Subcutaneous abdominal adipose tissue (tissue), 5 donors: ENCODE results near the gene SPDYC.

Source experiments
- H3K27ac ChIP-seq: one replicate; pipeline ENCODE4 v1.7.0; 2013; ENCODE audit warnings: low read depth, mild to moderate bottlenecking, inconsistent platforms, low read length, moderate library complexity
- H3K27me3 ChIP-seq, 5 donors: one replicate each; pipeline ENCODE4 v1.7.0; 2013; ENCODE audit warnings: low read length in 5 of 5, inconsistent platforms in 1 of 5; ENCODE audit not compliant: control insufficient read depth in 5 of 5, insufficient read depth in 4 of 5
- H3K36me3 ChIP-seq, 5 donors: one replicate each; pipeline ENCODE4 v1.7.0; 2013; ENCODE audit warnings: low read length in 5 of 5; ENCODE audit not compliant: control insufficient read depth in 5 of 5, insufficient read depth in 5 of 5
- H3K4me1 ChIP-seq, 5 donors: one replicate each; pipeline ENCODE4 v1.7.0; 2013; ENCODE audit warnings: low read length in 5 of 5, mild to moderate bottlenecking in 3 of 5, moderate library complexity in 1 of 5; ENCODE audit not compliant: control insufficient read depth in 5 of 5, insufficient read depth in 5 of 5
- H3K4me3 ChIP-seq, 5 donors: one replicate each; pipeline ENCODE4 v1.7.0; 2013; ENCODE audit warnings: low read length in 5 of 5, low read depth in 1 of 5
- H3K9ac ChIP-seq, 5 donors: one replicate each; pipeline ENCODE4 v1.7.0; 2013; ENCODE audit warnings: low read length in 5 of 5, mild to moderate bottlenecking in 4 of 5, moderate library complexity in 3 of 5
- H3K9me3 ChIP-seq, 5 donors: one replicate each; pipeline ENCODE4 v1.7.0; 2013; ENCODE audit warnings: low read length in 5 of 5; ENCODE audit not compliant: control insufficient read depth in 5 of 5
- donor health status: healthy.
- donor health status: healthy.
- donor health status: healthy.
- donor health status: healthy.
- donor health status: healthy.

The SPDYC gene

GRCh38 chr11:65170058-65170534, at the start of gene SPDYC:
Gene SPDYC (plus strand): TSS chr11:65170233. CDS start chr11:65171358, 1,125 bp downstream.
- H3K36me3 ChIP-seq = no peaks in the 10 kb centered on the region
- H3K27me3 ChIP-seq = no peaks in the 10 kb centered on the region
- no peak within 1 kb of the TSS for H3K4me3 ChIP-seq
- no peak within 1 kb of the TSS for H3K9ac ChIP-seq
- H3K4me1 ChIP-seq = peaks cover 0 to 10% (median 3%) of the 10 kb centered on the region in 5 donors
- no peak within 1 kb of the TSS for H3K27ac ChIP-seq
- no peaks in the 10 kb centered on the region for H3K9me3 ChIP-seq

DNA sequence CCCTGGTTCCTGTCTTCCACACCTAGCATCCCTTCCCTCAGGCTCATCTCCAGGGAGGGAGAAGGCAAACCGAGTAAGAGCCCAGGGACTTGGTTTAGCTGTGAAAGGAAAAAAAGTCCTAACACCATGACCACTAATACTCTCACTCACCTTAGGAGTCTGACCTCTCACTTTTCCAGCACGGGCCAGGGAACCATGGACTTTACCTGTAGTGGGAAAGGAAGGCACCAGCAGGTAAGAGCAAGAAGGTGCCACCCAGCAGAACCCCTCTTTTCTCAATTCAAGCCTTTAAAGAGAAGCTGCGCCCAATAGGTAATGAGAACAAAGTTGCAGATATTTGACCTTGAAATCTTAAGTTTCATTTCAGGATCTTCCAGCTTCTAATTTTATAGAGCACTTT, 49.2 kb upstream of the SPDYC start:
- peak overlapping the region; percentile 83 to 99 (median 98) for H3K4me3 ChIP-seq
- no peaks in the 10 kb centered on the region for H3K27me3 ChIP-seq
- peaks cover 0 to 44% (median 40%) of the 10 kb centered on the region in 5 donors for H3K36me3 ChIP-seq
- H3K27ac ChIP-seq = peak overlapping the region; percentile 79
- no peaks in the 10 kb centered on the region for H3K9me3 ChIP-seq
- H3K4me1 ChIP-seq = peaks cover 6 to 40% (median 39%) of the 10 kb centered on the region in 5 donors
- H3K9ac ChIP-seq = peak overlapping the region in 4 of 5 donors; percentile 87 to 94 (median 90)

GRCh38 chr11:65121447-65121864, 48.6 kb upstream of the SPDYC start:
- Histone ChIP-seq H3K27me3 (no peaks in the 10 kb centered on the region), H3K27ac (peak overlapping the region; percentile 79), H3K36me3 (peaks cover 0 to 47% (median 41%) of the 10 kb centered on the region in 5 donors), H3K4me1 (peaks cover 6 to 34% (median 33%) of the 10 kb centered on the region in 5 donors), H3K9me3 (no peaks in the 10 kb centered on the region), H3K4me3 (peak overlapping the region; percentile 83 to 99 (median 98)), H3K9ac (peak overlapping the region; percentile 87 to 97 (median 92))

DNA sequence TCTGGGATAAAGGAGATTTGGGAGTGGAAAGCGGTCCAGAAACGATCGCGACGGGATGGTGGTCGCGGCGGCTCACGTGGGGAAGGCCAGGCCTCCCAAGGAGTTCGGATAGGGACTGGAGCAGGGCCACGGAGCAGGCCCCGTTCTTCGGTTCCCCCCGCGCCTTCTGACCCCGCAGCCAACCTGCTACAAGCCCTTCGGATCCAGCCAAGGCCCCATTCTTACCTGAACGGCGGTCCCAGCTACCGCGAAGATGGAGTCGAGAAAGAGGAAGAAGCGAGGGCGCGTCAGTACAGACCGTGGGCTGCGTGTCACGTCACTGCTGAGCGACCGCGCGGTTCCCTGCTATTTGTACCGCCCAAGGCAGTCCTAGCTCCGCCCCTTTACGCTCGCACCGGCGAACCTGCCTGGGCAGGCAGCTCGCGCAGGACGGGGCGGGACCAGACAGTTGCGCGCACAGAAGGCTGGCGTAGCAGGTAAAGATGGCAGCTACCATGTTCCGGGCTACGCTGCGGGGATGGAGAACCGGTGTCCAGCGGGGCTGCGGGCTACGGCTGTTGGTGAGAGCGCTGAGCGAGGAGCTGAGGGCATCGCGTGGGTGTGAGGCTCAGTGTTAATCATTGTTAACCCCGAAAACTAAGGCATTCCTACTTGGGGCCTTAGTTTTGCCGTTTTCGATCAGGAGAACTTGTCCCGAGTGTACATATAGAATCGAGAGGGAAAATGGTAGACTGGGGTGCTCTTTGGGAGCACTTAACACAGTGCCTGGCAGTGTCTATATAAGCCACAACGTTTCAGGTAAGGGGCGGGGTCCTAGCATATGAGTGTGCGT, 48.0 kb upstream of the SPDYC start, which contains the start of the genes FAU and MRPL49:
TSS of gene FAU (minus strand) at position 270 of the 832 bp plus-strand sequence. CDS start 321 bp downstream, outside the sequence.
TSS of gene MRPL49 (plus strand) at position 457 of the 832 bp plus-strand sequence. CDS start at position 483, 26 bp downstream.
- no peaks in the 10 kb centered on the region for H3K9me3 ChIP-seq

GRCh38 chr11:65124480-65125196, 45.4 kb upstream of the SPDYC start:
- H3K9me3 ChIP-seq = no peaks in the 10 kb centered on the region

More for the DNA sequence above, 48.0 kb upstream of the SPDYC start, which contains the start of the genes FAU and MRPL49:
- H3K4me3 ChIP-seq = peak within 1 kb of the TSS; percentile 83 to 99 (median 98)
- H3K27ac ChIP-seq = peak within 1 kb of the TSS; percentile 79
- peaks cover 0 to 53% (median 47%) of the 10 kb centered on the region in 5 donors for H3K36me3 ChIP-seq
- no peaks in the 10 kb centered on the region for H3K27me3 ChIP-seq
- peaks cover 6 to 28% (median 27%) of the 10 kb centered on the region in 5 donors for H3K4me1 ChIP-seq
- peak within 1 kb of the TSS; percentile 87 to 97 (median 92) for H3K9ac ChIP-seq

DNA sequence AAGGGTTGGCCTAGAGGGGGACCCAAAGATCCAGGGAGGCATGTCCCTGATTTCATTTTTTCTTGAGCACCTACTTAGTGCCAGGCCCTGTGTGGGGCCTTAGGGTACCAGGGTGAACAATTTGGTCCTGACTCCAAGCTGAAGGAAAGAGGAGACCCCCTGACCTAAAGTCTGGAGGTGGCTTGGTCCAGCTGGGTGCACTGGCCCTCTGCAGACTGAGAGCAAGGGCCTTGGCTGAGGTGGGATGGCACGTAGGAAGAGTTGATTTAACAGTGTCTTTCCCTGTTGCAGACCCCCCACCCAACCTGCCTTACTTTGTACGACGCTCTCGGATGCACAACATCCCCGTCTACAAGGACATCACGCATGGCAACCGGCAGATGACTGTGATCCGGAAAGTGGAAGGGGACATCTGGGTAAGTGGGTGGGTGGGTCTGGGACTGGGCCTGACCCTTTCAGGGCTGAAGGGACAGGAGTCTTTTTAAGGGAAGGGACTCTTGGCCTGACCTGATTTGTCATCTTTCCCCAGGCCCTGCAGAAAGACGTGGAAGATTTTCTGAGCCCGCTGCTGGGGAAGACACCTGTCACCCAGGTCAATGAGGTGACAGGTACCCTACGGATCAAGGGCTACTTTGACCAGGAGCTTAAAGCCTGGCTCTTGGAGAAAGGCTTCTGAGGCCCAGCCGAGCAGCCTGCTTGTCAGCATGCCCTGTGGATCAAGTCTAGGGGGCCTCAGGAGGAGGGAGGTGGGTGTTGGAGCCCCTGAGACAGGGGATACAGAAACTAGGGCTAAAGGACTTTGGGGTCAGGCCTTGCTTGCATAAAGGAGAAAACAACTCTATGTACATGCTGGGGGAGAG, 44.6 kb upstream of the SPDYC start:
- Histone ChIP-seq H3K4me3 (no peak overlapping the region), H3K9me3 (no peaks in the 10 kb centered on the region), H3K9ac (no peak overlapping the region), H3K4me1 (peaks cover 4 to 24% (median 23%) of the 10 kb centered on the region in 5 donors), H3K36me3 (peaks cover 4 to 70% (median 65%) of the 10 kb centered on the region in 5 donors), H3K27me3 (no peaks in the 10 kb centered on the region), H3K27ac (no peak overlapping the region)

More at GRCh38 chr11:65124480-65125196, 45.4 kb upstream of the SPDYC start:
- Histone ChIP-seq H3K4me1 (peaks cover 4 to 24% (median 23%) of the 10 kb centered on the region in 5 donors), H3K27me3 (no peaks in the 10 kb centered on the region), H3K27ac (no peak overlapping the region), H3K36me3 (peaks cover 4 to 70% (median 65%) of the 10 kb centered on the region in 5 donors), H3K4me3 (no peak overlapping the region), H3K9ac (no peak overlapping the region)

DNA sequence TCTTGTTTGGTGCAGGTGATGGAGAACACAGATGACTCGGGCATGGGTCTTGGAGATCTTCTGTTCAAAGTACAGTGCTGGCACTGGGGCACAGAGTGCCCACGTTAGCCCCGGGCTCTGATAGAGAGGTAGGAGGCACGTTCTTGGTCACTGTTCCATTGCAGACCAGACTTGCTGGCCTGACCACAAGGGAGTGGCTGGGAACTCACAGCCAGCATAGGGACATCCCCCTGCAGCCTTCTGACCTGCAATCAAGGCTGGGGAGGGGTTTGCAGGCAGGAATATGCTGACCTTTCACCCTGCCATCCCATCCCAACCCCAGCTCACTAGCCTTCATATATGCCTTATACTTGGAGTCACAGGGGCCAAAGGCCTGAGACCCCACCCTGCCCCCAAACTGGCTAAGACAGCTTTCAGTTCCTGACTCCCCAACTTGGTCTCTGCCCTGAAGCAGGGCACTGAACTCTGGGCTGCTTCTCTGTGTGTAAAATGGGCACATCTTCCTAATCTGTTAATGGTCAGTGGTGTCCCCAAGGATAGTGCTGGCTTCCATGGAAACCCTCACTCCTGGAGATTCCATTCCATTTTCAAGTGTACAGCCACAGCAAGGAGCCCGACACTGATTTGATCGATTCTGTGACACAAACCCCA, 43.3 kb upstream of the SPDYC start:
- no peaks in the 10 kb centered on the region for H3K9me3 ChIP-seq
- H3K27me3 ChIP-seq = no peaks in the 10 kb centered on the region
- H3K36me3 ChIP-seq = peaks cover 4 to 75% (median 73%) of the 10 kb centered on the region in 5 donors
- H3K27ac ChIP-seq = no peak overlapping the region
- no peak overlapping the region for H3K4me3 ChIP-seq
- H3K4me1 ChIP-seq = peaks cover 0 to 13% (median 12%) of the 10 kb centered on the region in 5 donors
- no peak overlapping the region for H3K9ac ChIP-seq

DNA sequence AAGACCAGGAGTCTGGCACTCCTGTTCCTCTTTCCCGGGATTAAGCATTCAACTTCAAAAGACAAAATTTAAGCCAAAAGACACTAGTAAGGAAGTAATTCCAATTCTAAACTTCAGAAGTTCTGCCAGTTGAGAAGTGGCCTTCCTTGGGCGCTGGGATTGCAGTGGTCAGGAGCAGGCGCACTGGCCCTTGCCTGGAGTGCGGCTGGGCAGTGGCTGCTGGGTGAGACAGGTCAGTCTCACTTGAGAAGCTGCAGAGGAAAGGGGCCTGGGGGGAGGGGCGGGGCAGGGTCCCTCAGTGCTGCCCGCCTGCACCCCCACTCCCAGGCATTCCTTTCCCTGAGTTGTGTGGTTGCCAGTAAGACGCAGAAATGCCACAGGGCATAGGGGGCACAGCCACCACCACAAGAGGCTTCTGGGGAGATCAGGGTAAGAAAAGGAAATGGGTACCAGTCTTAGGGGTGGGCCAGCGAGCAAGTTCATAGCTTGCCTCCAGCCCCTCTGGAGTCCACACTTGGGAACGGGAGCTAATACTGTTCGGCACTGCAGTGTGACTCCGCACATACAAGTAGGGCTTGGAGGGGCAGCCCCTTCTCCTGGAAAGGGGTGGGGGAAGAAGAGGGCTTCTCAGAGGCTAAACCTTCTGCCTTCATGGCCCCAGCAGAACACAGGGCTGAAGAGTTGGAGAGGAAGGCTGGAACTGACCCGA, 42.4 kb upstream of the SPDYC start:
- Histone ChIP-seq H3K9me3 (no peaks in the 10 kb centered on the region), H3K9ac (no peak overlapping the region), H3K4me1 (peaks cover under 1 to 15% (median 14%) of the 10 kb centered on the region in 5 donors), H3K4me3 (no peak overlapping the region), H3K27ac (no peak overlapping the region), H3K27me3 (no peaks in the 10 kb centered on the region), H3K36me3 (peaks cover 4 to 84% (median 81%) of the 10 kb centered on the region in 5 donors)
